Activated T-cell treated with anti-CD3 and anti-CD28 coated beads, Interleukin-2, amount 50 U/mL, for 1 hour (primary cell): ENCODE data around the gene BACE1-AS.

Experiments used
- DNase-seq: peaks from one replicate; pipeline ENCODE4 v3.0.0-alpha.2; 2020

BACE1-AS gene

GRCh38 chr11:117327567-117328374, 36.6 kb downstream of the BACE1-AS start, which contains the start of gene CEP164:
CEP164 (plus strand) TSS chr11:117327854; CDS start chr11:117338587, 10,733 bp downstream.
- peak; percentile 94 for DNase-seq

GRCh38 chr11:117328375-117329010, 37.3 kb downstream of the BACE1-AS start:
- no peak for DNase-seq

GRCh38 chr11:117332843-117333242, 41.7 kb downstream of the BACE1-AS start:
- no peak for DNase-seq

- no peak for DNase-seq
Observed at GRCh38 chr11:117333917-117334316, 42.8 kb downstream of the BACE1-AS start.

GRCh38 chr11:117334896-117335295, 43.8 kb downstream of the BACE1-AS start:
- no peak for DNase-seq

GRCh38 chr11:117335399-117335798, 44.3 kb downstream of the BACE1-AS start:
- DNase-seq: no peak

GRCh38 chr11:117337076-117337475, 45.9 kb downstream of the BACE1-AS start:
- DNase-seq: no peak
